CD14-positive monocyte (primary cell): ENCODE data around the gene RAB31. TPM values are rescaled to one million over a fixed set of nuclear protein-coding genes. Genes with fewer than 3 reads are reported as not detected.

Experiments
- DNase-seq, 3 donors: peaks; one replicate each; pipeline ENCODE4 v3.0.0-alpha.2; 2011 to 2022
- H2AFZ ChIP-seq: 2 replicates; pipeline ENCODE4 v1.6.0; 2012; ENCODE audit warnings: mild to moderate bottlenecking, low read depth, low read length, inconsistent platforms; ENCODE audit not compliant: insufficient read depth, poor library complexity, severe bottlenecking
- H3K27ac ChIP-seq, 2 donors: 1 replicate in 1 of 2; 2 replicates in 1 of 2; pipeline ENCODE4 v1.5.1; 2012 to 2013; ENCODE audit warnings: low read length in 2 of 2, control low read depth in 1 of 2, inconsistent platforms in 1 of 2, low read depth in 1 of 2, mild to moderate bottlenecking in 1 of 2
- H3K27me3 ChIP-seq, 2 donors: one replicate each; pipeline versions ENCODE4 v1.6.0 to v1.6.1; 2011 to 2013; ENCODE audit warnings: low read length in 2 of 2; ENCODE audit not compliant: control insufficient read depth in 2 of 2, insufficient read depth in 2 of 2
- H3K36me3 ChIP-seq, 2 donors: replicated peaks in 1 of 2; 1 replicate in 1 of 2; 2 replicates in 1 of 2; pipeline versions ENCODE4 v1.5.1 to v1.6.1; 2012 to 2013; ENCODE audit warnings: low read length in 2 of 2, control low read depth in 1 of 2, inconsistent platforms in 1 of 2, mild to moderate bottlenecking in 1 of 2; ENCODE audit not compliant: insufficient read depth in 2 of 2, control insufficient read depth in 1 of 2
- H3K4me1 ChIP-seq, 2 donors: 1 replicate in 1 of 2; 2 replicates in 1 of 2; pipeline versions ENCODE4 v1.5.1 to v1.6.1; 2012 to 2013; ENCODE audit warnings: low read length in 2 of 2, control low read depth in 1 of 2, inconsistent platforms in 1 of 2, mild to moderate bottlenecking in 1 of 2, moderate library complexity in 1 of 2; ENCODE audit not compliant: insufficient read depth in 2 of 2, control insufficient read depth in 1 of 2
- H3K4me2 ChIP-seq: replicated peaks from 2 replicates; pipeline ENCODE3; 2012; ENCODE audit warnings: low read length, moderate library complexity, mild to moderate bottlenecking; ENCODE audit not compliant: poor library complexity, severe bottlenecking; ENCODE audit errors: extremely low read depth
- H3K4me3 ChIP-seq, 3 experiments: fragments of 200-600 bp in 1 of 3; sonication (generic) in 1 of 3; replicated peaks in 1 of 3; 1 replicate in 2 of 3; 2 replicates in 1 of 3; pipeline ENCODE4 v1.5.1; 2011 to 2013; ENCODE audit warnings: low read length in 3 of 3, mild to moderate bottlenecking in 3 of 3, control low read depth in 2 of 3, low read depth in 2 of 3, inconsistent platforms in 1 of 3, moderate library complexity in 1 of 3
- H3K79me2 ChIP-seq: 2 replicates; pipeline ENCODE4 v1.6.0; 2012; ENCODE audit warnings: mild to moderate bottlenecking, control low read depth, inconsistent platforms, low read length, moderate library complexity; ENCODE audit not compliant: insufficient read depth
- H3K9ac ChIP-seq: 2 replicates; pipeline ENCODE4 v1.6.0; 2017; ENCODE audit warnings: low read length, mild to moderate bottlenecking; ENCODE audit not compliant: insufficient read depth, poor library complexity, severe bottlenecking
- H3K9me3 ChIP-seq, 2 donors: replicated peaks in 1 of 2; 1 replicate in 1 of 2; 2 replicates in 1 of 2; pipeline versions ENCODE4 v1.5.1 to v1.6.1; 2012 to 2013; ENCODE audit warnings: low read length in 2 of 2, control low read depth in 1 of 2; ENCODE audit not compliant: control insufficient read depth in 1 of 2, insufficient read depth in 1 of 2
- H4K20me1 ChIP-seq: 2 replicates; pipeline ENCODE4 v1.6.0; 2012; ENCODE audit warnings: mild to moderate bottlenecking, low read length, control low read depth, moderate library complexity; ENCODE audit not compliant: insufficient read depth
- H3K27ac Mint-ChIP-seq, 7 donors: one replicate each; pipeline ENCODE4 v1.8.0; 2020; ENCODE audit warnings: mild to moderate bottlenecking in 7 of 7, mixed read lengths in 7 of 7, moderate library complexity in 6 of 7, inconsistent platforms in 2 of 7
- H3K27me3 Mint-ChIP-seq, 3 donors: one replicate each; pipeline ENCODE4 v1.8.0; 2021 to 2022; ENCODE audit warnings: low read depth in 3 of 3, mild to moderate bottlenecking in 3 of 3, mixed read lengths in 3 of 3, moderate library complexity in 3 of 3, inconsistent platforms in 1 of 3
- H3K36me3 Mint-ChIP-seq, 2 donors: one replicate each; pipeline ENCODE4 v1.8.0; 2020; ENCODE audit warnings: mixed read lengths in 2 of 2, inconsistent platforms in 1 of 2, mild to moderate bottlenecking in 1 of 2
- H3K4me1 Mint-ChIP-seq: one replicate; pipeline ENCODE4 v1.8.0; 2020; ENCODE audit warnings: mild to moderate bottlenecking, mixed read lengths
- H3K4me3 Mint-ChIP-seq, 2 donors: one replicate each; pipeline ENCODE4 v1.8.0; 2020; ENCODE audit warnings: mild to moderate bottlenecking in 2 of 2, mixed read lengths in 2 of 2, moderate library complexity in 1 of 2
- H3K9me3 Mint-ChIP-seq, 7 donors: one replicate each; pipeline ENCODE4 v1.8.0; 2020 to 2022; ENCODE audit warnings: mixed read lengths in 7 of 7, mild to moderate bottlenecking in 6 of 7, moderate library complexity in 6 of 7, inconsistent platforms in 2 of 7
- CTCF ChIP-seq: fragments of 200-600 bp; IDR thresholded peaks from one replicate; pipeline ENCODE4 v1.8.0; 2022; ENCODE audit warnings: antibody characterized with exemption, mild to moderate bottlenecking
- WGBS: methylation state at CpG from one replicate; pipeline ENCODE4 v1.1.5; 2013; ENCODE audit warnings: missing lambda C conversion rate; ENCODE audit not compliant: insufficient coverage; 5-methylcytosine and 5-hydroxymethylcytosine counted together
- intact Hi-C, 2 donors: fragments of 100-400 bp; cut with micrococcal nuclease; formaldehyde crosslinking; loops; one replicate each; pipeline versions ENCODE4 v1.15.0 to v1.15.1; 2023
- polyA plus RNA-seq, 3 donors: library from polyadenylated mRNA; depleted of rRNA in 1 of 3; unstranded in 2 of 3; stranded (reverse) in 1 of 3; fragments of 300-500 nt in 2 of 3; fragments of >200 nt in 1 of 3; fragmentation: Illumina TruSeq in 2 of 3; gene quantifications; 1 replicate in 2 of 3; 2 replicates in 1 of 3; pipeline ENCODE4 v1.2.3, GENCODE V29; 2012 to 2021

RAB31 gene
- polyA plus RNA-seq, 3 donors = 106 to 367 (median 348) TPM

- Mint-ChIP-seq H3K27ac (peak overlapping the region; percentile 94 to 97 (median 95)), H3K36me3 (peaks cover 20 to 29% of the 10 kb centered on the region in 2 donors), H3K27me3 (peaks cover 0 to 5% (median 1%) of the 10 kb centered on the region in 3 donors), H3K9me3 (peaks cover 0 to 4% (median 0%) of the 10 kb centered on the region in 7 donors), H3K4me3 (peak overlapping the region; percentile 98 to 99), H3K4me1 (peaks cover 83% of the 10 kb centered on the region)
- peak overlapping the region; percentile 67 to 98 (median 84) for H3K4me3 ChIP-seq
- intact Hi-C loops = loop anchor here (5.0 to 10.0 kb wide), 5 partner anchors 37 to 205 kb away; partner anchors contain the start of genes PPP4R1 (in 2 of the 2) and VAPA (in 2 of the 2)
- peaks cover 76 to 83% of the 10 kb centered on the region in 2 donors for H3K4me1 ChIP-seq
- no peaks in the 10 kb centered on the region for H3K9me3 ChIP-seq
- peak overlapping the region; percentile 15 for H2AFZ ChIP-seq
- no peaks in the 10 kb centered on the region for H3K27me3 ChIP-seq
- DNase-seq = peak; percentile 57 to 76 (median 61)
- H3K36me3 ChIP-seq = peaks cover 0 to 13% of the 10 kb centered on the region in 2 donors
- peaks cover 67% of the 10 kb centered on the region for H3K79me2 ChIP-seq
- peak overlapping the region; percentile 93 for H3K4me2 ChIP-seq
- WGBS = 20% methylated on average over 10 of the region's 18 CpGs
- peak overlapping the region; percentile 85 to 94 for H3K27ac ChIP-seq
- TF ChIP-seq CTCF = no peak
- peak overlapping the region; percentile 98 for H3K9ac ChIP-seq
- peaks cover 54% of the 10 kb centered on the region for H4K20me1 ChIP-seq
Observed at GRCh38 chr18:9709304-9709877, 1.3 kb downstream of the RAB31 start.

GRCh38 chr18:9710037-9710436 lies 1.9 kb downstream of the RAB31 start:
- Histone ChIP-seq H3K27ac (peak overlapping the region; percentile 85 to 94), H3K27me3 (no peaks in the 10 kb centered on the region), H3K79me2 (peaks cover 73% of the 10 kb centered on the region), H3K4me3 (peak overlapping the region; percentile 67 to 98 (median 84)), H3K9ac (peak overlapping the region; percentile 98), H3K36me3 (peaks cover 0 to 17% of the 10 kb centered on the region in 2 donors), H3K4me1 (peaks cover 79 to 85% of the 10 kb centered on the region in 2 donors), H2AFZ (no peak overlapping the region), H3K4me2 (peak overlapping the region; percentile 93), H3K9me3 (no peaks in the 10 kb centered on the region), H4K20me1 (peaks cover 60% of the 10 kb centered on the region)
- H3K4me1 Mint-ChIP-seq = peaks cover 84% of the 10 kb centered on the region
- intact Hi-C loops = loop anchor here in 1 of 2 donors (5.0 kb wide), 1 partner anchor 72 kb away; no protein-coding TSS in a partner anchor
- peaks cover 0 to 6% (median 1%) of the 10 kb centered on the region in 3 donors for H3K27me3 Mint-ChIP-seq
- H3K4me3 Mint-ChIP-seq = peak overlapping the region; percentile 98 to 99
- no peak for DNase-seq
- no peak for TF ChIP-seq CTCF
- peak overlapping the region; percentile 94 to 97 (median 95) for H3K27ac Mint-ChIP-seq
- H3K9me3 Mint-ChIP-seq = peaks cover 0 to 4% (median 0%) of the 10 kb centered on the region in 7 donors
- peaks cover 24 to 29% of the 10 kb centered on the region in 2 donors for H3K36me3 Mint-ChIP-seq
- 89% methylated on average over 4 of the region's 4 CpGs for WGBS
